CD4-positive, CD25-positive, alpha-beta regulatory T cell (primary cell): ENCODE results near the gene OR13C4. TPM values are rescaled to one million over a fixed set of nuclear protein-coding genes. Genes with fewer than 3 reads are reported as not detected.

Experiments
- ATAC-seq, 2 donors: fragments of 150-1000 bp; cut with Tn5 transposase; one replicate each; pipeline ENCODE4 v1.10.0; 2021; ENCODE audit warnings: low read depth in 2 of 2, moderate number of reproducible peaks in 2 of 2, moderate library complexity in 1 of 2
- DNase-seq, 3 donors: peaks; one replicate each; pipeline versions ENCODE4 v3.0.0 to v3.0.0-alpha.2; 2012 to 2022; ENCODE audit warnings: mixed read lengths in 1 of 3
- H3K27ac ChIP-seq: one replicate; pipeline ENCODE4 v1.7.0; 2013; ENCODE audit warnings: mild to moderate bottlenecking, low read length; ENCODE audit not compliant: insufficient read depth, poor library complexity, severe bottlenecking
- H3K27me3 ChIP-seq: one replicate; pipeline ENCODE4 v1.7.0; 2013; ENCODE audit warnings: low read length; ENCODE audit not compliant: control insufficient read depth, insufficient read depth
- H3K36me3 ChIP-seq: one replicate; pipeline ENCODE4 v1.7.0; 2013; ENCODE audit warnings: mild to moderate bottlenecking, low read length, moderate library complexity; ENCODE audit not compliant: control insufficient read depth, insufficient read depth
- H3K4me1 ChIP-seq: 2 replicates; pipeline ENCODE4 v1.7.0; 2013; ENCODE audit warnings: mild to moderate bottlenecking, low read length; ENCODE audit not compliant: insufficient read depth, control insufficient read depth, poor library complexity, severe bottlenecking
- H3K4me3 ChIP-seq: one replicate; pipeline ENCODE4 v1.7.0; 2013; ENCODE audit warnings: low read depth, mild to moderate bottlenecking, low read length, moderate library complexity
- H3K9me3 ChIP-seq, 2 experiments: 1 replicate in 1 of 2; 2 replicates in 1 of 2; pipeline ENCODE4 v1.7.0; 2013; ENCODE audit warnings: low read length in 2 of 2, mild to moderate bottlenecking in 1 of 2, moderate library complexity in 1 of 2; ENCODE audit not compliant: control insufficient read depth in 2 of 2
- H3K27ac Mint-ChIP-seq, 3 donors: one replicate each; pipeline ENCODE4 v1.8.0; 2020 to 2022; ENCODE audit warnings: mild to moderate bottlenecking in 3 of 3, mixed read lengths in 3 of 3, moderate library complexity in 2 of 3
- H3K27me3 Mint-ChIP-seq: one replicate; pipeline ENCODE4 v1.8.0; 2022; ENCODE audit warnings: mild to moderate bottlenecking, mixed read lengths
- H3K36me3 Mint-ChIP-seq: one replicate; pipeline ENCODE4 v1.8.0; 2020; ENCODE audit warnings: mixed read lengths
- H3K4me1 Mint-ChIP-seq, 4 donors: one replicate each; pipeline ENCODE4 v1.8.0; 2020 to 2022; ENCODE audit warnings: mixed read lengths in 4 of 4, mild to moderate bottlenecking in 1 of 4
- H3K4me3 Mint-ChIP-seq, 4 donors: one replicate each; pipeline ENCODE4 v1.8.0; 2020 to 2022; ENCODE audit warnings: mild to moderate bottlenecking in 4 of 4, mixed read lengths in 4 of 4, moderate library complexity in 3 of 4
- H3K9me3 Mint-ChIP-seq, 7 donors: one replicate each; pipeline ENCODE4 v1.8.0; 2020 to 2022; ENCODE audit warnings: mixed read lengths in 7 of 7, mild to moderate bottlenecking in 3 of 7, moderate library complexity in 2 of 7
- polyA plus RNA-seq, 4 donors: library from polyadenylated mRNA; unstranded; fragments of 300-500 nt; fragmentation: Illumina TruSeq; gene quantifications; one replicate each; pipeline ENCODE4 v1.2.3, GENCODE V29; 2021
- total RNA-seq: library from RNA; stranded (reverse); gene quantifications from one replicate; pipeline ENCODE4 v1.2.3, GENCODE V29; 2022

OR13C4 gene
- total and polyA plus RNA-seq, 5 donors from 2014 or later, result not detected

DNA sequence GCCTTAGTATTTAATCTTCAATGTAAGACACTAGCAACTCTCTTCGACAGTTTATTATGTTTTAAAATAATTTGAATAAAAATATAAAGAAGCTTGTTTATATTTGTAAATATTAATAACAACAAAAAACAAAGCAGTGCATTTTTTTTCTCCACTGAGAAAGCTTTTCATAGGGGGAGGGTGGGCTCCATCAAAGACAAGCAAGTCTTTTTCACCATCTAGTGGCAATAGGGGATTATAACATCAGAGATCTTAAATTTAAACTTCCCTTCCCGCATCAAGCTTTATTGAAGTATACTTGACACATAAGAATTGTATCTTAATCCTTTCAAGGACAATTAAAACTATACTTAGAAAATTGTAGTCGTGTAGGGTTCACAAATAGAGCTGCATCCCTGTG, 32.2 kb downstream of the OR13C4 start:
- Mint-ChIP-seq H3K4me3 (no peak overlapping the region), H3K27ac (no peak overlapping the region), H3K4me1 (no peaks in the 10 kb centered on the region)

GRCh38 chr9:104485014-104485413, 42.0 kb downstream of the OR13C4 start:
- DNase-seq (no peak), ATAC-seq (no peak)
- H3K27ac ChIP-seq, result no peak overlapping the region
- no peaks in the 10 kb centered on the region for H3K27me3 ChIP-seq
- H3K9me3 ChIP-seq, result no peaks in the 10 kb centered on the region
- no peaks in the 10 kb centered on the region for H3K36me3 ChIP-seq
- no peaks in the 10 kb centered on the region for H3K36me3 Mint-ChIP-seq
- peaks cover 0 to 3% (median 0%) of the 10 kb centered on the region in 7 donors for H3K9me3 Mint-ChIP-seq
- no peaks in the 10 kb centered on the region for H3K4me1 Mint-ChIP-seq
- H3K4me3 Mint-ChIP-seq, result no peak overlapping the region
- H3K27me3 Mint-ChIP-seq, result no peaks in the 10 kb centered on the region
- H3K4me1 ChIP-seq, result no peaks in the 10 kb centered on the region
- no peak overlapping the region for H3K4me3 ChIP-seq
- no peak overlapping the region for H3K27ac Mint-ChIP-seq

More for the DNA sequence above, 32.2 kb downstream of the OR13C4 start:
- H3K36me3 Mint-ChIP-seq, result no peaks in the 10 kb centered on the region
- H3K4me1 ChIP-seq, result no peaks in the 10 kb centered on the region
- no peak overlapping the region for H3K4me3 ChIP-seq
- H3K9me3 ChIP-seq, result no peaks in the 10 kb centered on the region
- no peak overlapping the region for H3K27ac ChIP-seq
- ATAC-seq, result no peak
- H3K36me3 ChIP-seq, result no peaks in the 10 kb centered on the region
- peaks cover 0 to 6% (median 0%) of the 10 kb centered on the region in 7 donors for H3K9me3 Mint-ChIP-seq
- no peak for DNase-seq
- no peaks in the 10 kb centered on the region for H3K27me3 ChIP-seq
- H3K27me3 Mint-ChIP-seq, result no peaks in the 10 kb centered on the region

- no peak for ATAC-seq
- peaks cover 0 to 3% (median 0%) of the 10 kb centered on the region in 7 donors for H3K9me3 Mint-ChIP-seq
- Histone ChIP-seq H3K27me3 (no peaks in the 10 kb centered on the region), H3K36me3 (no peaks in the 10 kb centered on the region), H3K27ac (no peak overlapping the region), H3K4me1 (no peaks in the 10 kb centered on the region), H3K4me3 (no peak overlapping the region), H3K9me3 (no peaks in the 10 kb centered on the region)
- H3K27me3 Mint-ChIP-seq, result no peaks in the 10 kb centered on the region
- H3K4me1 Mint-ChIP-seq, result no peaks in the 10 kb centered on the region
- no peak overlapping the region for H3K27ac Mint-ChIP-seq
- no peak for DNase-seq
- H3K36me3 Mint-ChIP-seq, result no peaks in the 10 kb centered on the region
- no peak overlapping the region for H3K4me3 Mint-ChIP-seq
These were observed 44.0 kb downstream of the OR13C4 start for GRCh38 chr9:104482921-104483570.

Other genes with a start within 250 kb of the OR13C4 start
- not detected for gene OR13F1, start 22.9 kb downstream of the OR13C4 start, total RNA-seq
- gene OR13F1, start 22.9 kb downstream of the OR13C4 start, polyA plus RNA-seq, result not detected
- gene OR13C3, start 9.6 kb upstream of the OR13C4 start, total RNA-seq, result not detected
- not detected for gene OR13C3, start 9.6 kb upstream of the OR13C4 start, polyA plus RNA-seq
- gene OR13C8, start 42.0 kb upstream of the OR13C4 start, total RNA-seq, result not detected
- not detected for gene OR13C8, start 42.0 kb upstream of the OR13C4 start, polyA plus RNA-seq
- not detected for gene OR13C5, start 72.2 kb upstream of the OR13C4 start, total RNA-seq
- gene OR13C5, start 72.2 kb upstream of the OR13C4 start, polyA plus RNA-seq, result not detected
- gene OR13C2, start 78.4 kb upstream of the OR13C4 start, total RNA-seq, result not detected
- not detected for gene OR13C2, start 78.4 kb upstream of the OR13C4 start, polyA plus RNA-seq
- gene OR13C9, start 91.0 kb upstream of the OR13C4 start, total RNA-seq, result not detected
- gene OR13C9, start 91.0 kb upstream of the OR13C4 start, polyA plus RNA-seq, result not detected
- gene OR13D1, start 167.3 kb upstream of the OR13C4 start, total RNA-seq, result not detected
- gene OR13D1, start 167.3 kb upstream of the OR13C4 start, polyA plus RNA-seq, result not detected
- gene NIPSNAP3A, start 220.5 kb upstream of the OR13C4 start, total RNA-seq, result 8.8 TPM
- gene NIPSNAP3A, start 220.5 kb upstream of the OR13C4 start, polyA plus RNA-seq, result 10 to 100 TPM; 16.0 to 27.1 (median 18.8) TPM
- 0.79 TPM for gene NIPSNAP3B, start 236.9 kb upstream of the OR13C4 start, total RNA-seq
- gene NIPSNAP3B, start 236.9 kb upstream of the OR13C4 start, polyA plus RNA-seq, result 1 to 10 TPM in 1 of 4 donors, under 1 TPM in 3; 0.15 to 2.6 (median 0.21) TPM